SK-N-SH treated with all-trans-retinoic acid at 6 μM for 48 hours (cell line): ENCODE measurements around the gene MRPL36.

Source experiments
- ATAC-seq: fragments of 200-7000 bp; cut with Tn5 transposase; 3 replicates; pipeline ENCODE4 v1.9.1; 2020; ENCODE audit warnings: mild to moderate bottlenecking, moderate library complexity
- ARNTL ChIP-seq: fragments of 450-650 bp; formaldehyde crosslinking; IDR thresholded peaks from 2 replicates; pipeline ENCODE4 v1.5.0; 2020; ENCODE audit warnings: low read depth, mild to moderate bottlenecking, moderate library complexity, borderline replicate concordance
- BACH2 ChIP-seq: fragments of 250-450 bp; sonication (Bioruptor Pico); IDR thresholded peaks from 2 replicates; pipeline ENCODE4 v1.9.0; 2021; ENCODE audit warnings: mild to moderate bottlenecking, borderline replicate concordance
- CSDC2 ChIP-seq: fragments of 250-450 bp; sonication (Bioruptor Pico); IDR thresholded peaks from 2 replicates; pipeline ENCODE4 v1.5.0; 2020; ENCODE audit warnings: mild to moderate bottlenecking, moderate library complexity
- ESRRG ChIP-seq: fragments of 250-450 bp; sonication (Bioruptor Pico); IDR thresholded peaks from 2 replicates; pipeline ENCODE4 v1.6.1; 2021; ENCODE audit warnings: mild to moderate bottlenecking
- GLIS3 ChIP-seq: fragments of 250-450 bp; sonication (Bioruptor Pico); IDR thresholded peaks from 2 replicates; pipeline ENCODE4 v1.5.0; 2020; ENCODE audit warnings: mild to moderate bottlenecking, moderate library complexity
- OSR1 ChIP-seq: fragments of 250-450 bp; sonication (Bioruptor Pico); IDR thresholded peaks from 2 replicates; pipeline ENCODE4 v1.8.0; 2022; ENCODE audit warnings: moderate library complexity, mild to moderate bottlenecking, inconsistent platforms
- PPARA ChIP-seq: fragments of 250-450 bp; sonication (Bioruptor Pico); IDR thresholded peaks from 2 replicates; pipeline ENCODE4 v1.5.0; 2020; ENCODE audit warnings: mild to moderate bottlenecking, borderline replicate concordance
- RARB ChIP-seq: fragments of 250-450 bp; sonication (Bioruptor Pico); IDR thresholded peaks from 2 replicates; pipeline ENCODE4 v1.8.0; 2021; ENCODE audit warnings: mild to moderate bottlenecking, moderate library complexity
- SNAI2 ChIP-seq: fragments of 250-450 bp; sonication (Bioruptor Pico); IDR thresholded peaks from 2 replicates; pipeline ENCODE4 v1.5.0; 2020; ENCODE audit warnings: mild to moderate bottlenecking, moderate library complexity
- TCF4 ChIP-seq: fragments of 250-450 bp; sonication (Bioruptor Pico); IDR thresholded peaks from 2 replicates; pipeline ENCODE4 v1.8.0; 2021; ENCODE audit warnings: mild to moderate bottlenecking, moderate library complexity, borderline replicate concordance
- TOX ChIP-seq: fragments of 250-450 bp; sonication (Bioruptor Pico); IDR thresholded peaks from 2 replicates; pipeline ENCODE4 v1.8.0; 2021; ENCODE audit warnings: mild to moderate bottlenecking, moderate library complexity, borderline replicate concordance
- ZC3H10 ChIP-seq: fragments of 250-450 bp; sonication (Bioruptor Pico); IDR thresholded peaks from 2 replicates; pipeline ENCODE4 v1.5.1; 2021; ENCODE audit warnings: mild to moderate bottlenecking, moderate library complexity
- ZFP3 ChIP-seq: fragments of 250-450 bp; sonication (Bioruptor Pico); IDR thresholded peaks from 2 replicates; pipeline ENCODE4 v1.5.0; 2020; ENCODE audit warnings: mild to moderate bottlenecking, moderate library complexity
- ZFP30 ChIP-seq: fragments of 450-650 bp; formaldehyde crosslinking; IDR thresholded peaks from 2 replicates; pipeline ENCODE4 v1.5.0; 2022; ENCODE audit warnings: mild to moderate bottlenecking, moderate library complexity
- ZNF565 ChIP-seq: fragments of 450-650 bp; formaldehyde crosslinking; conservative IDR thresholded peaks from 2 replicates; pipeline ENCODE4 v1.5.0; 2020; ENCODE audit warnings: low read depth, mild to moderate bottlenecking, moderate library complexity
- ZNF70 ChIP-seq: fragments of 450-650 bp; formaldehyde crosslinking; IDR thresholded peaks from 2 replicates; pipeline ENCODE4 v1.5.0; 2020; ENCODE audit warnings: mild to moderate bottlenecking, moderate library complexity
- ZNF8 ChIP-seq: fragments of 450-650 bp; formaldehyde crosslinking; IDR thresholded peaks from 2 replicates; pipeline ENCODE4 v1.5.0; 2020; ENCODE audit warnings: mild to moderate bottlenecking, moderate library complexity
- TF ChIP-seq, protein P1 (sequence below): fragments of 250-450 bp; sonication (Bioruptor Pico); IDR thresholded peaks from 2 replicates; pipeline ENCODE4 v1.8.0; 2021; ENCODE audit warnings: low read depth, mild to moderate bottlenecking, moderate library complexity, borderline replicate concordance
- TF ChIP-seq, protein P2 (sequence below): fragments of 250-450 bp; sonication (Bioruptor Pico); IDR thresholded peaks from 2 replicates; pipeline ENCODE4 v1.5.1; 2021; ENCODE audit warnings: mild to moderate bottlenecking, moderate library complexity
- TF ChIP-seq, protein P3 (sequence below): fragments of 250-450 bp; sonication (Bioruptor Pico); IDR thresholded peaks from 2 replicates; pipeline ENCODE4 v1.5.1; 2020; ENCODE audit warnings: low read depth, mild to moderate bottlenecking, moderate library complexity
- TF ChIP-seq, protein P4 (sequence below): fragments of 250-450 bp; sonication (Bioruptor Pico); IDR thresholded peaks from 2 replicates; pipeline ENCODE4 v1.5.0; 2020; ENCODE audit warnings: mild to moderate bottlenecking, moderate library complexity
- TF ChIP-seq, protein P5 (sequence below): fragments of 250-450 bp; sonication (Bioruptor Pico); IDR thresholded peaks from 2 replicates; pipeline ENCODE4 v1.8.0; 2020; ENCODE audit warnings: mild to moderate bottlenecking, moderate library complexity, borderline replicate concordance

Gene MRPL36

DNA sequence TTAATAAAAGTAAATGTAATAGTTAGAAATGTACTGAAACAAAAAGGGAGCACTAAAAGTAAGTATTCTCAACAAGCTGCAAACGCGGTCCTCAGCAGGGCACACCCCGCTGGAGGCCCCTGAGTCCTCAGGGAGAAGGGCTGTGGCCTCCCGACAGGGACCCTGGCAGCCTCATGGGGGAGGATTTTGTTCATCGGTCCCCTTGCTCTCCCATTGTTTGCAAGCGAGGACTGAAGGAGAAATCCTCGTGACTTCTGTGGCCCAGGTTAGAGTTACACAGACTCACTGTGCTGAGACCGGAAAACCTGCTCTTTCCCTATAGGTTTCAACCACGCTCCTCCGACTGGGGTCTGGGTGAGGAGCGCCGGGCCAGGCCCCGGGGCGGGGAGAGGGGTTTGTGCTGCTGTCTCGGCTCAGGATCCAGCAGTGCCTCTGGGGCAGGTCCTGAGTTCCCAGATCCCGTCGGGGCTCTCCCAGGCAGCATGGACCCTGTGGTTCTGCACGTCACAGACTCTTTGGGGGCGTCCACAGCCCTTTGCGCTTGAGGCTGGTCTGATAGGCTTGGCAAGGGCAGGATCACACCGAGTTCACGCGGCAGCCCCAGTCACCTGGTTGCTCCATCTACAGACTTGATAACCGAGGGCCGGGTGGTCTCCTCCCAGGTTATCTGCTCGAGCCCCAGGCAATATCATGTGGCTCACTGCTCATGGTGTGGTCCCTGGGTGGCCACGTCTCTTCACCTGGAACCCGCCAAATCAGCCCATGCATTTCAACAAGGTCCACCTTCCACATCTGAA lies 38.8 kb downstream of the MRPL36 start:
- no peak for ATAC-seq
- TF ChIP-seq TCF4 (CRISPR knock-in tag), result no peak
- no peak for TF ChIP-seq PPARA
- no peak for TF ChIP-seq BACH2
- TF ChIP-seq, protein P1, sequence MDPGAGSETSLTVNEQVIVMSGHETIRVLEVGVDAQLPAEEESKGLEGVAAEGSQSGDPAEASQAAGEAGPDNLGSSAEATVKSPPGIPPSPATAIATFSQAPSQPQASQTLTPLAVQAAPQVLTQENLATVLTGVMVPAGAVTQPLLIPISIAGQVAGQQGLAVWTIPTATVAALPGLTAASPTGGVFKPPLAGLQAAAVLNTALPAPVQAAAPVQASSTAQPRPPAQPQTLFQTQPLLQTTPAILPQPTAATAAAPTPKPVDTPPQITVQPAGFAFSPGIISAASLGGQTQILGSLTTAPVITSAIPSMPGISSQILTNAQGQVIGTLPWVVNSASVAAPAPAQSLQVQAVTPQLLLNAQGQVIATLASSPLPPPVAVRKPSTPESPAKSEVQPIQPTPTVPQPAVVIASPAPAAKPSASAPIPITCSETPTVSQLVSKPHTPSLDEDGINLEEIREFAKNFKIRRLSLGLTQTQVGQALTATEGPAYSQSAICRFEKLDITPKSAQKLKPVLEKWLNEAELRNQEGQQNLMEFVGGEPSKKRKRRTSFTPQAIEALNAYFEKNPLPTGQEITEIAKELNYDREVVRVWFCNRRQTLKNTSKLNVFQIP (CRISPR knock-in tag), result no peak

DNA sequence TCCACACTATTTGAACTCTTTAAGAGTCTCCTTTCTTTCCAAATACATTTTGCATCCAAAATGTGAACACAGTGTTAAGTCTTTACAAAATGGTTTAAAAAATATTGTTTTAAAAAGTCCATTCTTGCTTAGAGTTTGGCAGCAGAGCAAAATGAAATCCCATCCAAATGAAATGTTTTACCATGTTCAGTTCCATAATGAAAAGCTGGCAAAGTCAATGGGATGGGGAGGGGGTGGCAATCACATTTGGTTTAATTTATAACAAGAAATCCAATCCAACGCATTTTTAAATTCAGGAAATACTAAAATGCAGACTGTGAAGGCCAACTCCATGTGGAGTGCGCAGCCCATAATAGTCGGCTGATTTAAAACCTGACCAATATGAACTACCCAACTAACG lies 39.4 kb downstream of the MRPL36 start:
- ATAC-seq, result no peak
- TF ChIP-seq ZNF565 (CRISPR knock-in tag), result no peak
- TF ChIP-seq, protein P2, sequence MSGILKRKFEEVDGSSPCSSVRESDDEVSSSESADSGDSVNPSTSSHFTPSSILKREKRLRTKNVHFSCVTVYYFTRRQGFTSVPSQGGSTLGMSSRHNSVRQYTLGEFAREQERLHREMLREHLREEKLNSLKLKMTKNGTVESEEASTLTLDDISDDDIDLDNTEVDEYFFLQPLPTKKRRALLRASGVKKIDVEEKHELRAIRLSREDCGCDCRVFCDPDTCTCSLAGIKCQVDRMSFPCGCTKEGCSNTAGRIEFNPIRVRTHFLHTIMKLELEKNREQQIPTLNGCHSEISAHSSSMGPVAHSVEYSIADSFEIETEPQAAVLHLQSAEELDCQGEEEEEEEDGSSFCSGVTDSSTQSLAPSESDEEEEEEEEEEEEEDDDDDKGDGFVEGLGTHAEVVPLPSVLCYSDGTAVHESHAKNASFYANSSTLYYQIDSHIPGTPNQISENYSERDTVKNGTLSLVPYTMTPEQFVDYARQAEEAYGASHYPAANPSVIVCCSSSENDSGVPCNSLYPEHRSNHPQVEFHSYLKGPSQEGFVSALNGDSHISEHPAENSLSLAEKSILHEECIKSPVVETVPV (CRISPR knock-in tag), result no peak
- no peak for TF ChIP-seq GLIS3 (CRISPR knock-in tag)
- no peak for TF ChIP-seq ZFP30 (CRISPR knock-in tag)
- no peak for TF ChIP-seq PPARA
- TF ChIP-seq, protein P3, sequence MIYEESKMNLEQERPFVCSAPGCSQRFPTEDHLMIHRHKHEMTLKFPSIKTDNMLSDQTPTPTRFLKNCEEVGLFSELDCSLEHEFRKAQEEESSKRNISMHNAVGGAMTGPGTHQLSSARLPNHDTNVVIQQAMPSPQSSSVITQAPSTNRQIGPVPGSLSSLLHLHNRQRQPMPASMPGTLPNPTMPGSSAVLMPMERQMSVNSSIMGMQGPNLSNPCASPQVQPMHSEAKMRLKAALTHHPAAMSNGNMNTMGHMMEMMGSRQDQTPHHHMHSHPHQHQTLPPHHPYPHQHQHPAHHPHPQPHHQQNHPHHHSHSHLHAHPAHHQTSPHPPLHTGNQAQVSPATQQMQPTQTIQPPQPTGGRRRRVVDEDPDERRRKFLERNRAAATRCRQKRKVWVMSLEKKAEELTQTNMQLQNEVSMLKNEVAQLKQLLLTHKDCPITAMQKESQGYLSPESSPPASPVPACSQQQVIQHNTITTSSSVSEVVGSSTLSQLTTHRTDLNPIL (CRISPR knock-in tag), result no peak
- no peak for TF ChIP-seq ZNF8 (CRISPR knock-in tag)
- TF ChIP-seq SNAI2, result no peak
- no peak for TF ChIP-seq ZC3H10
- no peak for TF ChIP-seq ZFP3 (CRISPR knock-in tag)
- TF ChIP-seq, protein P4, sequence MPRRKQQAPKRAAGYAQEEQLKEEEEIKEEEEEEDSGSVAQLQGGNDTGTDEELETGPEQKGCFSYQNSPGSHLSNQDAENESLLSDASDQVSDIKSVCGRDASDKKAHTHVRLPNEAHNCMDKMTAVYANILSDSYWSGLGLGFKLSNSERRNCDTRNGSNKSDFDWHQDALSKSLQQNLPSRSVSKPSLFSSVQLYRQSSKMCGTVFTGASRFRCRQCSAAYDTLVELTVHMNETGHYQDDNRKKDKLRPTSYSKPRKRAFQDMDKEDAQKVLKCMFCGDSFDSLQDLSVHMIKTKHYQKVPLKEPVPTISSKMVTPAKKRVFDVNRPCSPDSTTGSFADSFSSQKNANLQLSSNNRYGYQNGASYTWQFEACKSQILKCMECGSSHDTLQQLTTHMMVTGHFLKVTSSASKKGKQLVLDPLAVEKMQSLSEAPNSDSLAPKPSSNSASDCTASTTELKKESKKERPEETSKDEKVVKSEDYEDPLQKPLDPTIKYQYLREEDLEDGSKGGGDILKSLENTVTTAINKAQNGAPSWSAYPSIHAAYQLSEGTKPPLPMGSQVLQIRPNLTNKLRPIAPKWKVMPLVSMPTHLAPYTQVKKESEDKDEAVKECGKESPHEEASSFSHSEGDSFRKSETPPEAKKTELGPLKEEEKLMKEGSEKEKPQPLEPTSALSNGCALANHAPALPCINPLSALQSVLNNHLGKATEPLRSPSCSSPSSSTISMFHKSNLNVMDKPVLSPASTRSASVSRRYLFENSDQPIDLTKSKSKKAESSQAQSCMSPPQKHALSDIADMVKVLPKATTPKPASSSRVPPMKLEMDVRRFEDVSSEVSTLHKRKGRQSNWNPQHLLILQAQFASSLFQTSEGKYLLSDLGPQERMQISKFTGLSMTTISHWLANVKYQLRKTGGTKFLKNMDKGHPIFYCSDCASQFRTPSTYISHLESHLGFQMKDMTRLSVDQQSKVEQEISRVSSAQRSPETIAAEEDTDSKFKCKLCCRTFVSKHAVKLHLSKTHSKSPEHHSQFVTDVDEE (CRISPR knock-in tag), result no peak
- no peak for TF ChIP-seq RARB
- no peak for TF ChIP-seq CSDC2
- no peak for TF ChIP-seq ARNTL (CRISPR knock-in tag)
- TF ChIP-seq TOX (CRISPR knock-in tag), result no peak
- TF ChIP-seq, protein P1 (CRISPR knock-in tag), result no peak
- no peak for TF ChIP-seq OSR1 (CRISPR knock-in tag)
- no peak for TF ChIP-seq BACH2
- TF ChIP-seq ZNF70, result no peak
- TF ChIP-seq TCF4 (CRISPR knock-in tag), result no peak

DNA sequence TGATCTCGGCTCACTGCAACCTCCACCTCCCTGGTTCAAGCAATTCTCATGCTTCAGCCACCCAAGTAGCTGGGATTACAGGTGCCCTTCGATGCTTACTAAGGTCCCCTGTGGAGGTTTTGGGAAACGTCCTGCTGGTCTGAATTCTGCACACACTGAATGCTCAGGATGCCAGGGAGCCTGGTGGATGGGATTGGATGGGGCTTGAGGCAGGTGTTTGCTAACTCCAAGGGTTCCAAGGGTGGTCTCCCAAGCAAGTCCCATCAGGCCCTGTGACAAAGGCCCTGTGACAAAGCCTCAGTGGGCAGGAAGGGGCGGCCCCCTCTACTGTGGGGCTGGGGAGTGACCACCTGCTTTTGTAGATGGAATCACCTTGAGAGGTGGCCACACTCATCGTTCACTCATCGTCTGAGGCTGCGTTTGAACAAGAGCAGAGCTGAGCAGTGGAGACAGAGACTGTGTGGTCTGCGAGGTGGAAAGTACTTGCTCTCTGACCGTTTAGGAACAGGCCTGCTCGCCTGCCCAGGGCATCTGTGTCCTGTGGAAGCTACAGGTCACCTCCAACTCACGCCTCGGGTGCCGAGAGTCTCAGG lies 40.2 kb downstream of the MRPL36 start:
- TF ChIP-seq TCF4 (CRISPR knock-in tag) (no peak), ZNF565 (CRISPR knock-in tag) (no peak), ESRRG (CRISPR knock-in tag) (no peak), ZNF8 (CRISPR knock-in tag) (no peak), ARNTL (CRISPR knock-in tag) (no peak)
- TF ChIP-seq, protein P2 (CRISPR knock-in tag), result no peak
- TF ChIP-seq, protein P3 (CRISPR knock-in tag), result no peak
- TF ChIP-seq, protein P5, sequence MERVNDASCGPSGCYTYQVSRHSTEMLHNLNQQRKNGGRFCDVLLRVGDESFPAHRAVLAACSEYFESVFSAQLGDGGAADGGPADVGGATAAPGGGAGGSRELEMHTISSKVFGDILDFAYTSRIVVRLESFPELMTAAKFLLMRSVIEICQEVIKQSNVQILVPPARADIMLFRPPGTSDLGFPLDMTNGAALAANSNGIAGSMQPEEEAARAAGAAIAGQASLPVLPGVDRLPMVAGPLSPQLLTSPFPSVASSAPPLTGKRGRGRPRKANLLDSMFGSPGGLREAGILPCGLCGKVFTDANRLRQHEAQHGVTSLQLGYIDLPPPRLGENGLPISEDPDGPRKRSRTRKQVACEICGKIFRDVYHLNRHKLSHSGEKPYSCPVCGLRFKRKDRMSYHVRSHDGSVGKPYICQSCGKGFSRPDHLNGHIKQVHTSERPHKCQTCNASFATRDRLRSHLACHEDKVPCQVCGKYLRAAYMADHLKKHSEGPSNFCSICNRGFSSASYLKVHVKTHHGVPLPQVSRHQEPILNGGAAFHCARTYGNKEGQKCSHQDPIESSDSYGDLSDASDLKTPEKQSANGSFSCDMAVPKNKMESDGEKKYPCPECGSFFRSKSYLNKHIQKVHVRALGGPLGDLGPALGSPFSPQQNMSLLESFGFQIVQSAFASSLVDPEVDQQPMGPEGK (CRISPR knock-in tag), result no peak
- ATAC-seq, result no peak
